OCI-LY3 (cell line): ENCODE data around the gene ZNF786.
"Not testable (repeated sequence)": the region's sequence is repeated elsewhere in the genome, so short reads cannot be mapped to it uniquely, and the experiment has no call there.

ENCODE experiments used
- H2AFZ ChIP-seq: fragments of 200-600, 300-600 bp; shearing (Covaris generic); 2 replicates; pipeline ENCODE4 v1.6.0; 2014; ENCODE audit warnings: antibody characterized with exemption, low read depth, low read length
- H3K27ac ChIP-seq: fragments of 200-600, 300-600 bp; sonication (generic); 2 replicates; pipeline ENCODE4 v1.5.1; 2014; ENCODE audit warnings: mild to moderate bottlenecking, low read length, moderate library complexity, mixed read lengths
- H3K27me3 ChIP-seq: fragments of 200-600, 300-600 bp; sonication (generic); 2 replicates; pipeline ENCODE4 v1.6.1; 2014; ENCODE audit warnings: low read depth, low read length, mixed read lengths
- H3K36me3 ChIP-seq: fragments of 200-600, 300-600 bp; sonication (generic); replicated peaks from 2 replicates; pipeline ENCODE3; 2014; ENCODE audit warnings: low read depth, low read length, mixed read lengths
- H3K4me1 ChIP-seq: fragments of 300-600, 200-600 bp; sonication (generic); 2 replicates; pipeline ENCODE4 v1.6.1; 2014; ENCODE audit warnings: low read length, mixed read lengths
- H3K4me2 ChIP-seq: fragments of 200-600, 300-600 bp; sonication (generic); 2 replicates; pipeline ENCODE4 v1.6.1; 2014; ENCODE audit warnings: low read length, mixed read lengths
- H3K4me3 ChIP-seq: fragments of 300-600, 200-600 bp; sonication (generic); 2 replicates; pipeline ENCODE4 v1.5.1; 2014; ENCODE audit warnings: antibody characterized with exemption, mild to moderate bottlenecking, low read length, moderate library complexity
- H3K79me2 ChIP-seq: fragments of 300-600, 200-600 bp; shearing (Covaris generic); 2 replicates; pipeline ENCODE4 v1.6.1; 2014; ENCODE audit warnings: mild to moderate bottlenecking, low read length, mixed read lengths
- H3K9ac ChIP-seq: fragments of 300-600, 200-600 bp; shearing (Covaris generic); 2 replicates; pipeline ENCODE4 v1.6.0; 2014; ENCODE audit warnings: mild to moderate bottlenecking, low read length, moderate library complexity
- H3K9me3 ChIP-seq: fragments of 200-600, 300-600 bp; shearing (Covaris generic); 2 replicates; pipeline ENCODE4 v1.6.1; 2014; ENCODE audit warnings: low read length, mixed read lengths; ENCODE audit not compliant: insufficient read depth
- H4K20me1 ChIP-seq: fragments of 200-600, 300-600 bp; sonication (generic); 2 replicates; pipeline ENCODE4 v1.6.1; 2016; ENCODE audit warnings: low read length, mixed read lengths; ENCODE audit not compliant: insufficient read depth
- CTCF ChIP-seq: fragments of 200-600, 300-600 bp; sonication (generic); IDR thresholded peaks from 2 replicates; pipeline ENCODE4 v1.5.1; 2014; ENCODE audit warnings: antibody characterized with exemption, low read length, low read depth
- EZH2phosphoT487 ChIP-seq: fragments of 200-600 bp; shearing (Covaris generic); IDR thresholded peaks from 2 replicates; pipeline ENCODE4 v1.6.1; 2018; ENCODE audit warnings: antibody characterized with exemption, mixed run types, low read depth

ZNF786 gene

GRCh38 chr7:149070372-149071125 is 20.0 kb downstream of the ZNF786 start:
- no peak for TF ChIP-seq CTCF
- no peak for TF ChIP-seq EZH2phosphoT487
- Histone ChIP-seq H3K79me2 (no peaks in the 10 kb centered on the region), H3K4me3 (no peak overlapping the region), H3K27ac (no peak overlapping the region), H3K4me1 (peaks cover 10% of the 10 kb centered on the region; the same call in 1 of the 2 replicates), H4K20me1 (no peaks in the 10 kb centered on the region), H3K4me2 (no peak overlapping the region), H3K36me3 (peaks cover 27% of the 10 kb centered on the region), H3K9me3 (no peaks in the 10 kb centered on the region), H3K9ac (no peak overlapping the region), H2AFZ (no peak overlapping the region), H3K27me3 (no peaks in the 10 kb centered on the region)

GRCh38 chr7:149067869-149068268 is 22.6 kb downstream of the ZNF786 start:
- TF ChIP-seq EZH2phosphoT487 = no peak
- TF ChIP-seq CTCF = peak; percentile 44
- Histone ChIP-seq H3K4me2 (no peak overlapping the region), H2AFZ (no peak overlapping the region), H4K20me1 (no peaks in the 10 kb centered on the region), H3K36me3 (peaks cover 23% of the 10 kb centered on the region), H3K27ac (no peak overlapping the region), H3K4me1 (peaks cover 14% of the 10 kb centered on the region), H3K9me3 (no peaks in the 10 kb centered on the region), H3K27me3 (no peaks in the 10 kb centered on the region), H3K9ac (no peak overlapping the region), H3K4me3 (no peak overlapping the region), H3K79me2 (peaks cover 2% of the 10 kb centered on the region; the same call in 1 of the 2 replicates)

GRCh38 chr7:149063476-149063875 is 27.0 kb downstream of the ZNF786 start:
- peaks cover 2% of the 10 kb centered on the region; the same call in 1 of the 2 replicates for H3K79me2 ChIP-seq
- H3K27me3 ChIP-seq = no peaks in the 10 kb centered on the region
- peak overlapping the region; percentile 29 for H3K4me2 ChIP-seq
- no peaks in the 10 kb centered on the region for H4K20me1 ChIP-seq
- peak overlapping the region; percentile 15; the same call in 1 of the 2 replicates for H3K27ac ChIP-seq
- H3K4me1 ChIP-seq = peaks cover 31% of the 10 kb centered on the region
- H2AFZ ChIP-seq = no peak overlapping the region
- no peak for TF ChIP-seq EZH2phosphoT487
- TF ChIP-seq CTCF = no peak
- peaks cover 3% of the 10 kb centered on the region for H3K36me3 ChIP-seq
- H3K9ac ChIP-seq = no peak overlapping the region
- no peak overlapping the region for H3K4me3 ChIP-seq
- no peaks in the 10 kb centered on the region for H3K9me3 ChIP-seq

- not testable (repeated sequence) for H3K4me3 ChIP-seq, H3K9ac ChIP-seq, H3K36me3 ChIP-seq, H3K27me3 ChIP-seq, H3K79me2 ChIP-seq, H3K9me3 ChIP-seq, H4K20me1 ChIP-seq, H2AFZ ChIP-seq
- peak overlapping the region; percentile 33 for H3K4me2 ChIP-seq
- H3K27ac ChIP-seq = peak overlapping the region; percentile 4; the same call in 1 of the 2 replicates
- H3K4me1 ChIP-seq = peaks cover 31% of the 10 kb centered on the region
Observed at GRCh38 chr7:149062217-149062899, 28.2 kb downstream of the ZNF786 start.
